Activated CD4-positive, alpha-beta memory T cell treated with anti-CD3 and anti-CD28 coated beads for 36 hours (primary cell): ENCODE data around the gene KCND3. TPM values are rescaled to one million over a fixed set of nuclear protein-coding genes. Genes with fewer than 3 reads are reported as not detected.
"Not testable (repeated sequence)": the region's sequence is repeated elsewhere in the genome, so short reads cannot be mapped to it uniquely, and the experiment has no call there.

Experiments
- CTCF ChIA-PET: fragments of 350-600 bp; sonication (Branson Sonifier 250); formaldehyde crosslinking; loops from one replicate; lab custom pipeline; 2021; ENCODE audit warnings: antibody characterized with exemption, inconsistent platforms; lab: Charles Lee
- POLR2A ChIA-PET: fragments of 350-600 bp; sonication (Branson Sonifier 250); formaldehyde crosslinking; loops from one replicate; lab custom pipeline; 2021; ENCODE audit warnings: antibody characterized with exemption; lab: Charles Lee
- DNase-seq: peaks from one replicate; pipeline ENCODE4 v3.0.0-alpha.2; 2020
- H3K27ac Mint-ChIP-seq: one replicate; pipeline ENCODE4 v1.8.0; 2021; ENCODE audit warnings: mixed read lengths
- H3K27me3 Mint-ChIP-seq: one replicate; pipeline ENCODE4 v1.8.0; 2021; ENCODE audit warnings: mixed read lengths
- H3K36me3 Mint-ChIP-seq: one replicate; pipeline ENCODE4 v1.8.0; 2021; ENCODE audit warnings: mixed read lengths
- H3K4me1 Mint-ChIP-seq: one replicate; pipeline ENCODE4 v1.8.0; 2021; ENCODE audit warnings: low read depth, mixed read lengths
- H3K4me3 Mint-ChIP-seq: one replicate; pipeline ENCODE4 v1.8.0; 2021; ENCODE audit warnings: mild to moderate bottlenecking, mixed read lengths
- H3K9me3 Mint-ChIP-seq: one replicate; pipeline ENCODE4 v1.8.0; 2021; ENCODE audit warnings: mixed read lengths
- intact Hi-C: fragments of 100-400 bp; cut with micrococcal nuclease; formaldehyde crosslinking; loops from one replicate; pipeline ENCODE4 v1.15.1; 2023
- total RNA-seq, 2 experiments: library from RNA; stranded (reverse); gene quantifications; one replicate each; pipeline ENCODE4 v1.2.3, GENCODE V29; 2021

Gene KCND3
- total RNA-seq, 2 experiments from 2014 or later = not detected

DNA sequence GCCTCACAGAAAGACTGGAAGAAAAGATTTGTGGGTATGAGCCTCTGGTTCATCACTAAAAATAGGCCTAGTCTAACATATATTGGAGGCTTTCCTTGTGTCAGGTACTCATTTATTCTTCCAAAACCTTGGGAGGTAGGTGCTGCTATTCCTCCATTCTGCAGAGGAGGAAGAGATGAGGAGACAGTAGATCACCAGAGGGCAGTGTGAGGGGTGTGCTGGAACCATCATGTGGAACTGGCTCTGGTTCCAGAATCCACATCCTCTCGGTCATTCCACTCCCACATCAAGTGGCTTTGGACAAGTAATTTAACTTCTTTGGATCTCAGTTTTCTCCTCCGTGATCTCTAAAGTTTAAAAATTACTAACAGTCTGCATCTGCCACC is 242.9 kb downstream of the KCND3 start:
- intact Hi-C loops = loop anchor here (2.0 kb wide), 1 partner anchor 32 kb away; no protein-coding TSS in a partner anchor
- no peak overlapping the region for H3K27ac Mint-ChIP-seq
- CTCF ChIA-PET = interaction anchor here (0.9 to 7.7 kb wide), 30 partner anchors 8 to 531 kb away, joined by 3 to 84 read pairs (median 5); partner anchors contain the start of genes ATP5PB, DDX20, INKA2 and WDR77
- H3K27me3 Mint-ChIP-seq = peaks cover 5% of the 10 kb centered on the region
- no peaks in the 10 kb centered on the region for H3K36me3 Mint-ChIP-seq
- H3K9me3 Mint-ChIP-seq = no peaks in the 10 kb centered on the region
- POLR2A ChIA-PET = interaction anchor here (0.9 kb wide), 1 partner anchor 239 kb away, joined by 3 read pairs; no protein-coding TSS in a partner anchor
- no peak for DNase-seq
- H3K4me3 Mint-ChIP-seq = no peak overlapping the region
- peaks cover 3% of the 10 kb centered on the region for H3K4me1 Mint-ChIP-seq

DNA sequence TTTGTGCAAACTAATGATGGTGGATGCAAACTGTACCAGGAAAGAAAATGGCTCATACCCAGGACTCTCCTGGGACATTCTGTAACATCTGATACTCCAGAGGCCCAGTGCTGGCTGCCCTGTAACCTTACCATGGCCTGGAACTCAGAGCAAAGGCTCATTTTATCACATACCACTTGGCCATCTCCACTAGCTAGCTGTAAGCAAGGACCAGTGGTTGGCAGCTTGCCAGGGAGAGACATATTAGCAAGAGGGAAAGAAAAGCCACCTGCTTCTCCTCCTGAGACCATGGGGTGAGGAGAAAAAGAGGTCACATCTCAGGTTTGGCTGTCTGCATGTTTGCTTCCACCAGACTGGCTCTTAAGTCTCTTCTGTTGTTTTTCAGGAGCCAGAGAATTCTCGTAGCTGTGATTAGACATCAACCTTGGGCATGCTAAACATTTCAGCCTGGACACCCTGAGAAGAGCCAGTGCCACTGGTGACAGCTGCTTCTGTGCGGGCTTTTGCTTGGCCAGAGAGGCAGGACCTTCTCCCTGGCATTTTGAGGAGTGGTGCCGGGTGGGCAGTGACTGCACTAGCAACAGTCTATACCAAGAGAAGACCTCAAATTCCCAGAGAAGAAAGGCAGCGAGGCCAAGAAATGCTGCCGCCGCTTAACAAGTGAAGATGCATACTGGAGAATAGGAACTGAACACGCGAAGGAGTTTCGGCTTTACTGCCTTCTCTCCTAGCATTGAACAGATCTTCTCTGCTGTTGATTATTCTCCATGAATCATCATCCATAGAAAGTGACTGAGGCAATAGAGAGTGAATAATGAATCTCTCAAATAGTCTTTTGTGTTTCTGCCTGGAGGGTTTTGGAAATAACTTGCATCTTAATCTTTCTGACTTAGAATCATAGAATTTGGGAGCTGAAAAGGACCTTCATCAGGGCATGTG is 243.5 kb downstream of the KCND3 start:
- Mint-ChIP-seq H3K9me3 (no peaks in the 10 kb centered on the region), H3K36me3 (no peaks in the 10 kb centered on the region), H3K4me3 (no peak overlapping the region), H3K27me3 (peaks cover 10% of the 10 kb centered on the region), H3K4me1 (peaks cover 4% of the 10 kb centered on the region), H3K27ac (no peak overlapping the region)
- POLR2A ChIA-PET = no interaction called here
- CTCF ChIA-PET = interaction anchor here (0.7 to 7.7 kb wide), 9 partner anchors 9 to 269 kb away, joined by 3 to 84 read pairs (median 14); partner anchors contain the start of genes DDX20 and INKA2
- DNase-seq = no peak
- intact Hi-C loops = loop anchor here (2.0 kb wide), 1 partner anchor 31 kb away; no protein-coding TSS in a partner anchor

DNA sequence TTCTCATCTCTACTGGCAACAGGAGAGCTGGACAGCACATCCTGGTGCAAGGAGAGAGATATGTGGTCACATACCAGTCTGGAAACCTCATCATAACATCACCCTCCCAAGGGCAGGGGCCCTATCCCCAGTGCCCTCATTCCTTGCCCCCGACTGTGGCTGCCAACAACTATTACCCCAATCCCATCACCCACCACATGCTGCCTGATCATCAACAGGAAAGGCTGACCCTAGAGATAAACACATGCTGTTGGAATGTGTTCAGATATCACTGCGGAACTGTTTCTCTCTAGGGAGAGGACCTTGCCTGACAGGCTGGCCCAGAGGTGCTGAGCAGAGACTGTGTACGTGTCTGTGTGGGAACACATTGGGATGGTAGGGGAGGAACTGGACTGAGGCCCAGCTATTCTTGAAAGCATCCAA is 245.8 kb downstream of the KCND3 start:
- Mint-ChIP-seq H3K9me3 (no peaks in the 10 kb centered on the region), H3K4me3 (no peak overlapping the region), H3K27me3 (peaks cover 19% of the 10 kb centered on the region), H3K4me1 (peaks cover 9% of the 10 kb centered on the region), H3K27ac (no peak overlapping the region), H3K36me3 (no peaks in the 10 kb centered on the region)
- no peak for DNase-seq
- POLR2A ChIA-PET = interaction anchor here (0.6 kb wide), 1 partner anchor 1721 kb away, joined by 3 read pairs; no protein-coding TSS in a partner anchor
- CTCF ChIA-PET = interaction anchor here (1.2 to 2.7 kb wide), 5 partner anchors 11 to 275 kb away, joined by 3 to 15 read pairs (median 8); no protein-coding TSS in a partner anchor
- intact Hi-C loops = no loop called here

DNA sequence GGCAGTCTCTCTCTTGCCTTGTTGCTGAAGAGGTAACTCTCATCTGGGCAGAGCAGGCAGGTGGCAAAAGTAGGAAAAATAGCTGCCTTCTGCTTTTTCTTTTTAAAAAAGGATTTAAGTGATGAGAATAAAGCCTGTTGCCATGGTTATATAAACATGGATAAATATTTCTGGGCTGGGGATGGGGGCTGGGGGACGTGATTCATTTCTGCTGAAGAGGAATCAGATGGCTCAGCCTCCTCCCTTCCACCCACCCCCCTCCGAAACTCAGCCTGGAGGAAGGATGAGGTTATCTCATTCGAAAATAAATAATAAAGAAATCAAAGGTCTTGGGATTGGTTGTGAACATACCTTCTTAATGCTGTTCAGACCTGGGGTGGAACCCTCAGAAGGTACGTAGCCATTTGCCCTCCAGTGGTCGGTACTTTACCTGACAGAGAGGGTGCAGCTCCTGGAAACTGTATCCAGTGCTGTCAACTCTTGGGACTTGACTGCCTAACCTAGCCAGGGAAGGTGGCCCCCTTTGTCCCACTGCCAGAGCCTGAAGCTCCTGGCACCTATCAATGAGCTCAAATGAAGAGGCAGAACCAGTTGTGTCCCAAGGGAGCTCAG is 246.4 kb downstream of the KCND3 start:
- ChIA-PET CTCF (interaction anchor here (1.0 to 2.7 kb wide), 7 partner anchors 9 to 274 kb away, joined by 3 to 15 read pairs (median 7); no protein-coding TSS in a partner anchor), POLR2A (no interaction called here)
- Mint-ChIP-seq H3K36me3 (no peaks in the 10 kb centered on the region), H3K4me3 (no peak overlapping the region), H3K4me1 (peaks cover 11% of the 10 kb centered on the region), H3K27me3 (peaks cover 20% of the 10 kb centered on the region), H3K27ac (no peak overlapping the region), H3K9me3 (no peaks in the 10 kb centered on the region)
- peak; percentile 28 for DNase-seq
- intact Hi-C loops = no loop called here

DNA sequence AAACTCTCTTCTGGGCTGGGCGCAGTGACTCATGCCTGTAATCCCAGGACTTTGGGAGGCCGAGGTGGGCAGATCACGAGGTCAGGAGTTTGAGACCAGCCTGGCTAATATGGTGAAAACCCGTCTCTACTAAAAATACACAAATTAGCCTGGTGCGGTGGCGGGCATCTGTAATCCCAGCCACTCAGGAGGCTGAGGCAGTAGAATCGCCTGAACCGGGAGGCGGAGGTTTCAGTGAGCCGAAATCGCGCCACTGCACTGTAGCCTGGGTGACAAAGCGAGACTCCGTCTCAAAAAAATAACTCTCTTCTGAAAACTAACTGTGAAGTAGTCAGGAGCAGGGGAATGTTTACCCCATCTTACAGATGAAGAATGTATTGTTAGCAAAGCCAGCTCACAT is 247.2 kb downstream of the KCND3 start:
- intact Hi-C loops, POLR2A ChIA-PET, H3K4me3 Mint-ChIP-seq, H3K9me3 Mint-ChIP-seq, DNase-seq, H3K27ac Mint-ChIP-seq, H3K36me3 Mint-ChIP-seq: not testable (repeated sequence)
- CTCF ChIA-PET = interaction anchor here (1.0 to 2.7 kb wide), 6 partner anchors 8 to 260 kb away, joined by 3 to 15 read pairs (median 8); no protein-coding TSS in a partner anchor
- H3K27me3 Mint-ChIP-seq = peaks cover 26% of the 10 kb centered on the region
- H3K4me1 Mint-ChIP-seq = peaks cover 11% of the 10 kb centered on the region

DNA sequence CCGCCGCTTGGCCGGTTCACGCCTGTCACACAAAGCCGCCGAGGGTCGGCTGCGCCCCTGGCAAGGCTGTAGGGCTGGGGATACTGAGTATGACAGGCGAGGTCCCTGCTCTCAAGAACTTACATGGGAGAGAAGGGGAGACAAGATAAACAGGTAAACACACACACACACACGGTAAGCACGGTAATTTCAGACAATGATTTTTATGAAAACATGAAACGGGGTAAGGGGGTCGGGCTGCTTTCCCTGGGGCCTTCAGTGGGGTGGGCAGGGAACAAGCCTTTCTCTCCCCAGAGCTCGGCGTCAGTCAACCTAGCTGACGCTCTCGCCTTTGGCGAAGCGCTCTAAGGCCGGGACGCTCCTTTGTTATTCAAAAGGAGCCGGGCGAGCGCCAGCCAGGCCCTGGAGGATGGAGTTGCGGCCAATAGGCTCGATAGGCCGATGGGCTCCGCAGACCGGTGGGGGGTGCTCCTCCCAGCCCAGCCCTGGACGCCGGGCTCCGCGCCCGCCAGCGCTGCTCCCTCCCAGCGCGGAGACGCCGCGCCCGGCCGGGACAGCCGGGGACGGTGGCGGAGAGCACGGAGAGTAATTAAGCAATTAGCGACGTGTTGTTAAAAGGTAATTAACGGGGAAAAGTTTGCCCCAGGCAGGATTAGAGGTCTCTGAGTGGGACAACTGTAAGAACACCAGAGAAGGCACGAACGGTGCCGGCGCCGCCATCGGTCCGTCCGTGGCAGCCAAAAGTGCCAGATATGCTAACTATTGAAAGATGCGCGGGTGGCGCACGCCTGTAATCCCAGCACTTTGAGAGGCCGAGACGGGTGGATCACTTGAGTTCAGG is 249.3 kb downstream of the KCND3 start:
- intact Hi-C loops = loop anchor here (1.0 to 5.0 kb wide), 3 partner anchors 15 to 138 kb away; partner anchors contain the start of gene DDX20
- ChIA-PET CTCF (interaction anchor here (0.9 to 6.7 kb wide), 9 partner anchors 8 to 258 kb away, joined by 3 to 68 read pairs (median 11); no protein-coding TSS in a partner anchor), POLR2A (interaction anchor here (1.5 to 2.9 kb wide), 3 partner anchors 15 to 232 kb away, joined by 3 to 12 read pairs (median 9); partner anchors contain the start of gene DDX20)
- Mint-ChIP-seq H3K9me3 (no peaks in the 10 kb centered on the region), H3K4me1 (peaks cover 11% of the 10 kb centered on the region), H3K4me3 (peak overlapping the region; percentile 84), H3K27me3 (peaks cover 28% of the 10 kb centered on the region), H3K27ac (no peak overlapping the region), H3K36me3 (no peaks in the 10 kb centered on the region)
- no peak for DNase-seq

DNA sequence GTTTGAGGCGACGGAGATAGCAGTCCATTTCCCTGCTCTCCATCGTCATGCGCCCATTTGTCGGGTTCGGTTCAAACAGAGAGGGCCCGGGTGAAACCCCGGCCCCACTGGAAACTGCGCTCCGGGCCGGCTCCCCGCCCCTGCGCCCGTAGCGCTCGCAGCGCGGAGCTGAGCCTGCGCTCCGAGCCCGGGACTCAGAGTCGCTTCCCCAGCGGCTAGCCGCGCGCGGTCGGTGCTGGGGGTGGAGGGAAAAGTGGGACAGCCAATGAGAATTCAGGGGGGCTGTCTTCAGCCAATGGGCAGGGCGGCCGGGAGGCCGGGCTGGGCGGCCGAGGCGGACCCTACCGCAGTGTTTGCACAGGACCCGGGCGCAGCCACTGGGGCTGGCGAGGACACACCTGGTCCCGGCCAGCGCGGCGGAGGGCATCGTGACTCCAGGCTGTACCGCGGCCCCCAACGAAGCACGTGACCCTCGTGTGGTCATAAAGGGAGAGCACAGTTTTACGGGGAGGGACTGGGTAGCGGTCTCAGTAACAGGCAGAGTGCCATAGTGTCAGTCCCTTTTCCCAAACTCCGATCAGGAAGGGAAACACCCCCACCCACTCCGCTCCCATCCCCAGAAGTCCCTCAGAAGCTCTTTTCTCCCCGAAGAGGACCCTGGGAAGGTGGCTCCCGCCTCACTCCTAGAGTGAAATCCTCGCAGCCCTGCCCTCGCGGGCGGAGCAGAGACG is 250.1 kb downstream of the KCND3 start, which contains the start of gene INKA2:
Gene INKA2, minus strand, starts transcription at position 202 of the 731 bp plus-strand sequence. Its CDS starts 153 bp downstream, at position 49.
- CTCF ChIA-PET = interaction anchor here (0.6 to 6.7 kb wide), 13 partner anchors 9 to 524 kb away, joined by 3 to 68 read pairs (median 3); no protein-coding TSS in a partner anchor
- peak within 1 kb of the TSS; percentile 84 for H3K4me3 Mint-ChIP-seq
- intact Hi-C loops = loop anchor here (1.0 to 5.0 kb wide), 3 partner anchors 16 to 137 kb away; partner anchors contain the start of gene DDX20
- DNase-seq = peak; percentile 88
- H3K27me3 Mint-ChIP-seq = peaks cover 28% of the 10 kb centered on the region
- no peak within 1 kb of the TSS for H3K27ac Mint-ChIP-seq
- no peaks in the 10 kb centered on the region for H3K9me3 Mint-ChIP-seq
- H3K36me3 Mint-ChIP-seq = no peaks in the 10 kb centered on the region
- peaks cover 11% of the 10 kb centered on the region for H3K4me1 Mint-ChIP-seq
- POLR2A ChIA-PET = interaction anchor here (1.0 to 2.9 kb wide), 5 partner anchors 16 to 231 kb away, joined by 3 to 12 read pairs (median 3); partner anchors contain the start of gene DDX20

DNA sequence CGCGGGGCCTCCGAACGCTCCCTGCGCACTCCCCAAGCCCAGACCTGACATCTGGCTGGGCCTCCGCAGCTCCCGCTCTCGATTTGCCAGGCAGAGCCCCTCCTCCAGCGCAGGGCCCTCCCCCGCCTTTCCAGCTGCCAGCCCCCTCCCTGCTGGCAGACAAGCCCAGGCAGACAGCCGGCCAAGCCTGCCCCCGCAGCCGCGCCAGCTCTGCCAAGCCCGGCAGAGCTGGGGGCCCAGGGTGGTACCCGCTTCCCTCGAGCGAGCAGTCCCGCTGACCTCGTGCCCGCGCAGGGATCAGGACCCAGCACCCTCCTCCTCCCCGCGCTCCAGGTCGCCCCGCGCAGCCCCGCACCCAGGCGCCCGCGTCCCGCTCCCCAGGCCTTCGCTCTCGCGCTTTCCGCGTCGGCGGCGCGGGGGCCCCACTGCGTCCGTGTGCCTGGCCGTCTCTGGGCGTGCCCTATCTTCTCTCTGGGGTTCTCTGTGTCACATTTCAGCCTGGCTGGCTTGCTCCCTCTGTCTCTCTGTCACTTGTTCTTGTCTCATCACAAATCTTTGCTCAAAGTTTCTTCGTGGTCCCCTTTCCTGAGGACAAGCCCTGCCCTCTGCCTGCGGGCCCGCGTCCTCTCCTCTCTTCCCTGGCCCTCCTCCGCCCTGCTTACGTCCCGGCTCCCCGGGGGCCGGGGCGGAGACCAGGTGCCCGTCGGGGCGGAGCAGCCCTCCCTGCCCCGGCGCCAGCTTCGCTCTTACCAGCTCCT is 250.9 kb downstream of the KCND3 start:
- Mint-ChIP-seq H3K4me3 (peak overlapping the region; percentile 84), H3K27ac (no peak overlapping the region), H3K36me3 (no peaks in the 10 kb centered on the region), H3K4me1 (peaks cover 11% of the 10 kb centered on the region), H3K9me3 (no peaks in the 10 kb centered on the region), H3K27me3 (peaks cover 28% of the 10 kb centered on the region)
- CTCF ChIA-PET = interaction anchor here (0.6 to 6.7 kb wide), 13 partner anchors 10 to 515 kb away, joined by 3 to 68 read pairs (median 3); no protein-coding TSS in a partner anchor
- intact Hi-C loops = loop anchor here (1.0 to 5.0 kb wide), 3 partner anchors 17 to 136 kb away; partner anchors contain the start of gene DDX20
- peak; percentile 59 for DNase-seq
- POLR2A ChIA-PET = interaction anchor here (1.0 to 2.9 kb wide), 5 partner anchors 16 to 231 kb away, joined by 3 to 12 read pairs (median 3); partner anchors contain the start of gene DDX20

DNA sequence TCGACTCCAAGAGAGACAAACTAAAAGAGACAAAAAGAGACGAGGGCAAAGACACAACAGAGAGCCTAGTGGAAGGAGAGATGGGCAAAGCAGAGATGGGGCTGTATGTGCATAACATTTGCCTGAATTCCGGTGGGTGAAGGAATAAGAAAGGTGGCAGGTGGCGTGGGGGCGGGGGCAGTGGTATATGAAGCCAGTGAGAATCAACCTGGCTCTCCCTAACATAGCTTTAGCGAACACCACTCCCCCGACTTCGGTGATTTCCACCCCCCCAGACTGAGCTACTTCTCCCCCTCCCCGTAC is 251.4 kb downstream of the KCND3 start:
- intact Hi-C loops = loop anchor here (2.0 to 5.0 kb wide), 2 partner anchors 23 to 136 kb away; no protein-coding TSS in a partner anchor
- no peak for DNase-seq
- H3K27me3 Mint-ChIP-seq = peaks cover 28% of the 10 kb centered on the region
- no peaks in the 10 kb centered on the region for H3K36me3 Mint-ChIP-seq
- peaks cover 14% of the 10 kb centered on the region for H3K4me1 Mint-ChIP-seq
- peak overlapping the region; percentile 84 for H3K4me3 Mint-ChIP-seq
- ChIA-PET CTCF (interaction anchor here (1.3 to 6.7 kb wide), 9 partner anchors 10 to 515 kb away, joined by 3 to 68 read pairs (median 11); no protein-coding TSS in a partner anchor), POLR2A (interaction anchor here (0.5 to 2.9 kb wide), 3 partner anchors 17 to 257 kb away, joined by 3 to 12 read pairs (median 9); partner anchors contain the start of gene DDX20)
- no peak overlapping the region for H3K27ac Mint-ChIP-seq
- H3K9me3 Mint-ChIP-seq = no peaks in the 10 kb centered on the region
